Measurements from ENCODE around the gene SCN4A. TPM values are rescaled to one million over a fixed set of nuclear protein-coding genes. Genes with fewer than 3 reads are reported as not detected.
A peak's percentile ranks its signal among the peaks of the same experiment; 100 is the strongest.

Gene SCN4A
- total RNA-seq, 1 donor = not detected

GRCh38 chr17:63945784-63946439 is 26.8 kb downstream of the SCN4A start:
- H3K4me3 ChIP-seq (ENCODE audit: low read depth, low read length) = no peak overlapping the region
- no peak for TF ChIP-seq CTCF (IDR thresholded peaks at IDR 0.05; ENCODE audit: insufficient read depth, low read depth, low read length)
- no peak for DNase-seq (ENCODE audit: low read depth)

- no peak overlapping the region for H3K4me3 ChIP-seq (ENCODE audit: low read depth, low read length)
- TF ChIP-seq CTCF (IDR thresholded peaks at IDR 0.05; ENCODE audit: insufficient read depth, low read depth, low read length) = no peak
- DNase-seq (ENCODE audit: low read depth) = no peak
These were observed 27.8 kb downstream of the SCN4A start for GRCh38 chr17:63944736-63945499.

GRCh38 chr17:63943745-63944144 is 29.0 kb downstream of the SCN4A start:
- peak; percentile 24 for TF ChIP-seq CTCF (IDR thresholded peaks at IDR 0.05; ENCODE audit: insufficient read depth, low read depth, low read length)
- no peak overlapping the region for H3K4me3 ChIP-seq (ENCODE audit: low read depth, low read length)
- DNase-seq (ENCODE audit: low read depth) = no peak

GRCh38 chr17:63942309-63942985 is 30.3 kb downstream of the SCN4A start:
- H3K4me3 ChIP-seq (ENCODE audit: low read depth, low read length) = no peak overlapping the region
- no peak for DNase-seq (ENCODE audit: low read depth)
- TF ChIP-seq CTCF (IDR thresholded peaks at IDR 0.05; ENCODE audit: insufficient read depth, low read depth, low read length) = no peak

GRCh38 chr17:63941751-63942150 is 31.0 kb downstream of the SCN4A start:
- H3K4me3 ChIP-seq (ENCODE audit: low read depth, low read length) = no peak overlapping the region
- DNase-seq (ENCODE audit: low read depth) = no peak

GRCh38 chr17:63941162-63941561 is 31.6 kb downstream of the SCN4A start:
- no peak overlapping the region for H3K4me3 ChIP-seq (ENCODE audit: low read depth, low read length)
- no peak for DNase-seq (ENCODE audit: low read depth)
- no peak for TF ChIP-seq CTCF (IDR thresholded peaks at IDR 0.05; ENCODE audit: insufficient read depth, low read depth, low read length)

More at GRCh38 chr17:63941751-63942150, 31.0 kb downstream of the SCN4A start:
- TF ChIP-seq CTCF (IDR thresholded peaks at IDR 0.05; ENCODE audit: insufficient read depth, low read depth, low read length) = no peak
